NCI-H345 treated with DMSO at 0.1 percent for 48 hours (cell line): Measurements from ENCODE around the gene GRIN2D.
A peak's percentile ranks its signal among the peaks of the same experiment; 100 is the strongest.

Source experiments
- DNase-seq: peaks from one replicate; lab custom pipeline; 2025; ENCODE audit not compliant: unreplicated experiment; lab: John Stamatoyannopoulos, UW

Gene GRIN2D

GRCh38 chr19:48393559-48394330 lies at the start of gene GRIN2D:
GRIN2D (plus strand) TSS chr19:48393668; CDS start chr19:48398393, 4,725 bp downstream.
- DNase-seq, result no peak

- no peak for DNase-seq
These were observed 48.6 kb upstream of the GRIN2D start for GRCh38 chr19:48344892-48345291.

GRCh38 chr19:48346191-48346590 lies 47.3 kb upstream of the GRIN2D start:
- DNase-seq, result no peak

GRCh38 chr19:48348045-48348444 lies 45.4 kb upstream of the GRIN2D start:
- DNase-seq, result no peak

GRCh38 chr19:48348737-48349136 lies 44.7 kb upstream of the GRIN2D start:
- no peak for DNase-seq

- DNase-seq, result no peak
These were observed 42.6 kb upstream of the GRIN2D start for GRCh38 chr19:48350856-48351255.

GRCh38 chr19:48351341-48351752 lies 42.1 kb upstream of the GRIN2D start:
- DNase-seq, result no peak

- no peak for DNase-seq
These were observed 39.8 kb upstream of the GRIN2D start for GRCh38 chr19:48353677-48354076.

GRCh38 chr19:48354332-48354992 lies 39.0 kb upstream of the GRIN2D start:
- no peak for DNase-seq

GRCh38 chr19:48355365-48355954 lies 38.0 kb upstream of the GRIN2D start:
- no peak for DNase-seq

- DNase-seq, result no peak
These were observed 34.3 kb upstream of the GRIN2D start for GRCh38 chr19:48359123-48359522.

- DNase-seq, result no peak
These were observed 31.6 kb upstream of the GRIN2D start for GRCh38 chr19:48361912-48362311.

GRCh38 chr19:48362716-48363499 lies 30.6 kb upstream of the GRIN2D start:
- DNase-seq, result peak; percentile 88

- no peak for DNase-seq
These were observed 30.0 kb upstream of the GRIN2D start for GRCh38 chr19:48363500-48363809.

GRCh38 chr19:48363810-48364597 lies 29.5 kb upstream of the GRIN2D start, which contains the start of the genes SYNGR4 and TMEM143:
SYNGR4 (plus strand) TSS chr19:48364367; CDS start chr19:48365843, 1,476 bp downstream.
TMEM143 (minus strand) TSS chr19:48363940; CDS start chr19:48363920, 20 bp downstream.
- peak; percentile 92 for DNase-seq

- DNase-seq, result no peak
These were observed 28.7 kb upstream of the GRIN2D start for GRCh38 chr19:48364598-48365348.

- DNase-seq, result no peak
These were observed 27.9 kb upstream of the GRIN2D start for GRCh38 chr19:48365602-48366001.

- no peak for DNase-seq
These were observed 25.6 kb upstream of the GRIN2D start for GRCh38 chr19:48367855-48368254.

GRCh38 chr19:48368936-48369335 lies 24.5 kb upstream of the GRIN2D start:
- no peak for DNase-seq

GRCh38 chr19:48370955-48371354 lies 22.5 kb upstream of the GRIN2D start:
- no peak for DNase-seq
